Thyroid gland (tissue), 4 donors: Measurements from ENCODE around the gene CD82. TPM values are rescaled to one million over a fixed set of nuclear protein-coding genes. Genes with fewer than 3 reads are reported as not detected.
A peak's percentile ranks its signal among the peaks of the same experiment; 100 is the strongest.

Experiments used
- DNase-seq, 2 donors: peaks; one replicate each; pipeline ENCODE4 v3.0.0-alpha.2; 2019
- H3K27ac ChIP-seq, 3 donors: fragments of 200-600 bp; sonication (generic); 1 replicate in 2 of 3; 2 replicates in 1 of 3; pipeline ENCODE4 v1.5.1; 2016 to 2019; ENCODE audit warnings: mild to moderate bottlenecking in 1 of 3, moderate library complexity in 1 of 3
- H3K27me3 ChIP-seq: fragments of 200-600 bp; sonication (generic); one replicate; pipeline ENCODE4 v1.5.1; 2019
- H3K36me3 ChIP-seq, 2 donors: fragments of 200-600 bp; sonication (generic); one replicate each; pipeline ENCODE4 v1.5.1; 2016 to 2019
- H3K4me1 ChIP-seq, 2 donors: fragments of 200-600 bp; sonication (generic); one replicate each; pipeline ENCODE4 v1.5.1; 2017 to 2019
- H3K4me3 ChIP-seq, 3 donors: fragments of 200-600 bp; sonication (generic); replicated peaks in 1 of 3; 1 replicate in 2 of 3; 2 replicates in 1 of 3; pipeline ENCODE4 v1.5.1; 2016; ENCODE audit warnings: mild to moderate bottlenecking in 1 of 3
- H3K9me3 ChIP-seq: fragments of 200-600 bp; sonication (generic); one replicate; pipeline ENCODE4 v1.5.1; 2017
- CTCF ChIP-seq, 6 experiments: fragments of 200-600 bp in 3 of 6; fragments of 450-650 bp in 3 of 6; sonication (generic) in 3 of 6; IDR thresholded peaks; one replicate each; pipeline ENCODE4 v1.5.1; 2016 to 2019; ENCODE audit warnings: antibody characterized with exemption in 6 of 6, mild to moderate bottlenecking in 2 of 6, inconsistent platforms in 1 of 6, moderate library complexity in 1 of 6
- POLR2A ChIP-seq, 2 donors: fragments of 450-650 bp; IDR thresholded peaks; one replicate each; pipeline ENCODE4 v1.6.1; 2017; ENCODE audit warnings: antibody characterized with exemption in 2 of 2, mild to moderate bottlenecking in 2 of 2, moderate library complexity in 1 of 2
- WGBS, 2 donors: methylation state at CpG; one replicate each; pipeline ENCODE4 v1.1.5; 2017; 5-methylcytosine and 5-hydroxymethylcytosine counted together
- intact Hi-C: fragments of 100-400 bp; cut with DNase I; formaldehyde crosslinking; loops from one replicate; pipeline ENCODE4 v1.15.1; 2023
- total RNA-seq, 4 donors: library from RNA; depleted of rRNA; stranded (reverse); fragments of >200 nt; gene quantifications; one replicate each; pipeline ENCODE4 v1.2.3, GENCODE V29; 2016

The CD82 gene
- total RNA-seq, 4 donors from 2014 or later, result 11.8 to 24.0 (median 18.7) TPM

GRCh38 chr11:44519989-44520737 lies 45.3 kb upstream of the CD82 start:
- DNase-seq, result peak in 1 of 2 donors; percentile 2
- no peaks in the 10 kb centered on the region for H3K27me3 ChIP-seq
- no peak overlapping the region for H3K4me3 ChIP-seq
- 65 to 81% methylated on average over 24 to 43 of the region's 43 CpGs for WGBS, 2 donors
- H3K4me1 ChIP-seq, result no peaks in the 10 kb centered on the region
- H3K36me3 ChIP-seq, result no peaks in the 10 kb centered on the region
- H3K27ac ChIP-seq, result no peak overlapping the region
- intact Hi-C loops, result no loop called here
- H3K9me3 ChIP-seq, result no peaks in the 10 kb centered on the region
- TF ChIP-seq CTCF (IDR thresholded peaks at IDR 0.05) (no peak), POLR2A (IDR thresholded peaks at IDR 0.05) (no peak)

- H3K36me3 ChIP-seq, result no peaks in the 10 kb centered on the region
- TF ChIP-seq CTCF (IDR thresholded peaks at IDR 0.05), result no peak
- no peak for TF ChIP-seq POLR2A (IDR thresholded peaks at IDR 0.05)
- H3K4me3 ChIP-seq, result no peak overlapping the region
- WGBS, 2 donors, result 97 to 100% methylated on average over 2 of the region's 2 CpGs
- no peak overlapping the region for H3K27ac ChIP-seq
- no peaks in the 10 kb centered on the region for H3K4me1 ChIP-seq
- DNase-seq, result no peak
- no peaks in the 10 kb centered on the region for H3K9me3 ChIP-seq
- H3K27me3 ChIP-seq, result no peaks in the 10 kb centered on the region
- intact Hi-C loops, result no loop called here
These were observed 44.3 kb upstream of the CD82 start for GRCh38 chr11:44521148-44521547.

GRCh38 chr11:44522294-44522693 lies 43.2 kb upstream of the CD82 start:
- H3K27ac ChIP-seq, result no peak overlapping the region
- DNase-seq, result no peak
- H3K4me3 ChIP-seq, result no peak overlapping the region
- WGBS, 2 donors, result 45 to 50% methylated on average over 2 of the region's 2 CpGs
- intact Hi-C loops, result no loop called here
- H3K27me3 ChIP-seq, result no peaks in the 10 kb centered on the region
- TF ChIP-seq CTCF (IDR thresholded peaks at IDR 0.05) (no peak), POLR2A (IDR thresholded peaks at IDR 0.05) (no peak)
- H3K4me1 ChIP-seq, result no peaks in the 10 kb centered on the region
- H3K36me3 ChIP-seq, result no peaks in the 10 kb centered on the region
- H3K9me3 ChIP-seq, result no peaks in the 10 kb centered on the region

GRCh38 chr11:44524346-44524745 lies 41.1 kb upstream of the CD82 start:
- intact Hi-C loops, result no loop called here
- 79 to 88% methylated on average over 9 to 10 of the region's 10 CpGs for WGBS, 2 donors

More at GRCh38 chr11:44524346-44524745, 41.1 kb upstream of the CD82 start:
- Histone ChIP-seq H3K36me3 (no peaks in the 10 kb centered on the region), H3K4me3 (no peak overlapping the region), H3K9me3 (no peaks in the 10 kb centered on the region), H3K27me3 (no peaks in the 10 kb centered on the region), H3K4me1 (no peaks in the 10 kb centered on the region), H3K27ac (no peak overlapping the region)
- no peak for DNase-seq
- TF ChIP-seq POLR2A (IDR thresholded peaks at IDR 0.05) (no peak), CTCF (IDR thresholded peaks at IDR 0.05) (no peak)
